CD14-positive monocyte (primary cell): ENCODE results near the gene BICDL1. TPM values are rescaled to one million over a fixed set of nuclear protein-coding genes. Genes with fewer than 3 reads are reported as not detected.

Source experiments
- DNase-seq, 3 donors: peaks; one replicate each; pipeline ENCODE4 v3.0.0-alpha.2; 2011 to 2022
- H2AFZ ChIP-seq: 2 replicates; pipeline ENCODE4 v1.6.0; 2012; ENCODE audit warnings: mild to moderate bottlenecking, low read depth, low read length, inconsistent platforms; ENCODE audit not compliant: insufficient read depth, poor library complexity, severe bottlenecking
- H3K27ac ChIP-seq, 2 donors: 1 replicate in 1 of 2; 2 replicates in 1 of 2; pipeline ENCODE4 v1.5.1; 2012 to 2013; ENCODE audit warnings: low read length in 2 of 2, control low read depth in 1 of 2, inconsistent platforms in 1 of 2, low read depth in 1 of 2, mild to moderate bottlenecking in 1 of 2
- H3K27me3 ChIP-seq, 2 donors: one replicate each; pipeline versions ENCODE4 v1.6.0 to v1.6.1; 2011 to 2013; ENCODE audit warnings: low read length in 2 of 2; ENCODE audit not compliant: control insufficient read depth in 2 of 2, insufficient read depth in 2 of 2
- H3K36me3 ChIP-seq, 2 donors: replicated peaks in 1 of 2; 1 replicate in 1 of 2; 2 replicates in 1 of 2; pipeline versions ENCODE4 v1.5.1 to v1.6.1; 2012 to 2013; ENCODE audit warnings: low read length in 2 of 2, control low read depth in 1 of 2, inconsistent platforms in 1 of 2, mild to moderate bottlenecking in 1 of 2; ENCODE audit not compliant: insufficient read depth in 2 of 2, control insufficient read depth in 1 of 2
- H3K4me1 ChIP-seq, 2 donors: 1 replicate in 1 of 2; 2 replicates in 1 of 2; pipeline versions ENCODE4 v1.5.1 to v1.6.1; 2012 to 2013; ENCODE audit warnings: low read length in 2 of 2, control low read depth in 1 of 2, inconsistent platforms in 1 of 2, mild to moderate bottlenecking in 1 of 2, moderate library complexity in 1 of 2; ENCODE audit not compliant: insufficient read depth in 2 of 2, control insufficient read depth in 1 of 2
- H3K4me2 ChIP-seq: replicated peaks from 2 replicates; pipeline ENCODE3; 2012; ENCODE audit warnings: low read length, moderate library complexity, mild to moderate bottlenecking; ENCODE audit not compliant: poor library complexity, severe bottlenecking; ENCODE audit errors: extremely low read depth
- H3K4me3 ChIP-seq, 3 experiments: fragments of 200-600 bp in 1 of 3; sonication (generic) in 1 of 3; replicated peaks in 1 of 3; 1 replicate in 2 of 3; 2 replicates in 1 of 3; pipeline ENCODE4 v1.5.1; 2011 to 2013; ENCODE audit warnings: low read length in 3 of 3, mild to moderate bottlenecking in 3 of 3, control low read depth in 2 of 3, low read depth in 2 of 3, inconsistent platforms in 1 of 3, moderate library complexity in 1 of 3
- H3K79me2 ChIP-seq: 2 replicates; pipeline ENCODE4 v1.6.0; 2012; ENCODE audit warnings: mild to moderate bottlenecking, control low read depth, inconsistent platforms, low read length, moderate library complexity; ENCODE audit not compliant: insufficient read depth
- H3K9ac ChIP-seq: 2 replicates; pipeline ENCODE4 v1.6.0; 2017; ENCODE audit warnings: low read length, mild to moderate bottlenecking; ENCODE audit not compliant: insufficient read depth, poor library complexity, severe bottlenecking
- H3K9me3 ChIP-seq, 2 donors: replicated peaks in 1 of 2; 1 replicate in 1 of 2; 2 replicates in 1 of 2; pipeline versions ENCODE4 v1.5.1 to v1.6.1; 2012 to 2013; ENCODE audit warnings: low read length in 2 of 2, control low read depth in 1 of 2; ENCODE audit not compliant: control insufficient read depth in 1 of 2, insufficient read depth in 1 of 2
- H4K20me1 ChIP-seq: 2 replicates; pipeline ENCODE4 v1.6.0; 2012; ENCODE audit warnings: mild to moderate bottlenecking, low read length, control low read depth, moderate library complexity; ENCODE audit not compliant: insufficient read depth
- H3K27ac Mint-ChIP-seq, 7 donors: one replicate each; pipeline ENCODE4 v1.8.0; 2020; ENCODE audit warnings: mild to moderate bottlenecking in 7 of 7, mixed read lengths in 7 of 7, moderate library complexity in 6 of 7, inconsistent platforms in 2 of 7
- H3K27me3 Mint-ChIP-seq, 3 donors: one replicate each; pipeline ENCODE4 v1.8.0; 2021 to 2022; ENCODE audit warnings: low read depth in 3 of 3, mild to moderate bottlenecking in 3 of 3, mixed read lengths in 3 of 3, moderate library complexity in 3 of 3, inconsistent platforms in 1 of 3
- H3K36me3 Mint-ChIP-seq, 2 donors: one replicate each; pipeline ENCODE4 v1.8.0; 2020; ENCODE audit warnings: mixed read lengths in 2 of 2, inconsistent platforms in 1 of 2, mild to moderate bottlenecking in 1 of 2
- H3K4me1 Mint-ChIP-seq: one replicate; pipeline ENCODE4 v1.8.0; 2020; ENCODE audit warnings: mild to moderate bottlenecking, mixed read lengths
- H3K4me3 Mint-ChIP-seq, 2 donors: one replicate each; pipeline ENCODE4 v1.8.0; 2020; ENCODE audit warnings: mild to moderate bottlenecking in 2 of 2, mixed read lengths in 2 of 2, moderate library complexity in 1 of 2
- H3K9me3 Mint-ChIP-seq, 7 donors: one replicate each; pipeline ENCODE4 v1.8.0; 2020 to 2022; ENCODE audit warnings: mixed read lengths in 7 of 7, mild to moderate bottlenecking in 6 of 7, moderate library complexity in 6 of 7, inconsistent platforms in 2 of 7
- CTCF ChIP-seq: fragments of 200-600 bp; IDR thresholded peaks from one replicate; pipeline ENCODE4 v1.8.0; 2022; ENCODE audit warnings: antibody characterized with exemption, mild to moderate bottlenecking
- WGBS: methylation state at CpG from one replicate; pipeline ENCODE4 v1.1.5; 2013; ENCODE audit warnings: missing lambda C conversion rate; ENCODE audit not compliant: insufficient coverage; 5-methylcytosine and 5-hydroxymethylcytosine counted together
- intact Hi-C, 2 donors: fragments of 100-400 bp; cut with micrococcal nuclease; formaldehyde crosslinking; loops; one replicate each; pipeline versions ENCODE4 v1.15.0 to v1.15.1; 2023
- polyA plus RNA-seq, 3 donors: library from polyadenylated mRNA; depleted of rRNA in 1 of 3; unstranded in 2 of 3; stranded (reverse) in 1 of 3; fragments of 300-500 nt in 2 of 3; fragments of >200 nt in 1 of 3; fragmentation: Illumina TruSeq in 2 of 3; gene quantifications; 1 replicate in 2 of 3; 2 replicates in 1 of 3; pipeline ENCODE4 v1.2.3, GENCODE V29; 2012 to 2021

The BICDL1 gene
- polyA plus RNA-seq, 3 donors: 0.13 TPM; not detected in 2

GRCh38 chr12:120096671-120097202 is 107.7 kb downstream of the BICDL1 start:
- Histone ChIP-seq H3K79me2 (peaks cover 32% of the 10 kb centered on the region), H3K27ac (peak overlapping the region in 1 of 2 donors; percentile 20), H3K9ac (no peak overlapping the region), H2AFZ (no peak overlapping the region), H3K4me1 (peaks cover 0 to 2% of the 10 kb centered on the region in 2 donors), H3K27me3 (no peaks in the 10 kb centered on the region), H3K4me3 (no peak overlapping the region), H3K4me2 (no peak overlapping the region), H4K20me1 (peaks cover 94% of the 10 kb centered on the region), H3K36me3 (peaks cover 71 to 74% of the 10 kb centered on the region in 2 donors), H3K9me3 (no peaks in the 10 kb centered on the region)
- no peaks in the 10 kb centered on the region for H3K27me3 Mint-ChIP-seq
- peaks cover 4% of the 10 kb centered on the region for H3K4me1 Mint-ChIP-seq
- intact Hi-C loops: no loop called here
- no peak for DNase-seq
- H3K27ac Mint-ChIP-seq: peak overlapping the region in 2 of 7 donors; percentile 30 to 48
- no peak for TF ChIP-seq CTCF
- H3K36me3 Mint-ChIP-seq: peaks cover 65 to 82% of the 10 kb centered on the region in 2 donors
- H3K9me3 Mint-ChIP-seq: no peaks in the 10 kb centered on the region
- WGBS: 99% methylated on average over 31 of the region's 34 CpGs
- H3K4me3 Mint-ChIP-seq: no peak overlapping the region

GRCh38 chr12:120098756-120099470 is 109.9 kb downstream of the BICDL1 start:
- H3K4me1 ChIP-seq: peaks cover 8 to 19% of the 10 kb centered on the region in 2 donors
- peaks cover 54% of the 10 kb centered on the region for H3K79me2 ChIP-seq
- H3K4me3 ChIP-seq: no peak overlapping the region
- H3K9me3 ChIP-seq: no peaks in the 10 kb centered on the region
- H4K20me1 ChIP-seq: peaks cover 97% of the 10 kb centered on the region
- TF ChIP-seq CTCF: no peak
- H2AFZ ChIP-seq: no peak overlapping the region
- H3K27ac Mint-ChIP-seq: peak overlapping the region in 1 of 7 donors; percentile 68
- no peak overlapping the region for H3K4me2 ChIP-seq
- H3K36me3 Mint-ChIP-seq: peaks cover 72 to 94% of the 10 kb centered on the region in 2 donors
- no peaks in the 10 kb centered on the region for H3K9me3 Mint-ChIP-seq
- intact Hi-C loops: no loop called here
- peaks cover 10% of the 10 kb centered on the region for H3K4me1 Mint-ChIP-seq
- no peak overlapping the region for H3K27ac ChIP-seq
- H3K27me3 ChIP-seq: no peaks in the 10 kb centered on the region
- WGBS: 98% methylated on average over 34 of the region's 36 CpGs
- H3K4me3 Mint-ChIP-seq: no peak overlapping the region
- no peak for DNase-seq
- no peak overlapping the region for H3K9ac ChIP-seq
- H3K27me3 Mint-ChIP-seq: no peaks in the 10 kb centered on the region
- peaks cover 84 to 96% of the 10 kb centered on the region in 2 donors for H3K36me3 ChIP-seq
